Hypothalamus (tissue), 51 donors: ENCODE measurements around the gene TMED4.
A peak's percentile ranks its signal among the peaks of the same experiment; 100 is the strongest.
"Not testable (repeated sequence)": the region's sequence is repeated elsewhere in the genome, so short reads cannot be mapped to it uniquely, and the experiment has no call there.

Source experiments
- DNase-seq, 51 donors: peaks; one replicate each; lab custom pipeline; 2025; lab: John Stamatoyannopoulos, UW

Gene TMED4

GRCh38 chr7:44573464-44574286, 8.4 kb downstream of the TMED4 start, which contains the start of gene DDX56:
DDX56 (minus strand) TSS chr7:44573908; CDS start chr7:44573895, 13 bp downstream.
- peak; percentile 68 to 98 (median 90) for DNase-seq

GRCh38 chr7:44572771-44573170, 9.3 kb downstream of the TMED4 start:
- no peak for DNase-seq

GRCh38 chr7:44569959-44570358, 12.1 kb downstream of the TMED4 start:
- no peak for DNase-seq

- DNase-seq: no peak
Observed at GRCh38 chr7:44568771-44569560, 13.1 kb downstream of the TMED4 start.

GRCh38 chr7:44567884-44568283, 14.1 kb downstream of the TMED4 start:
- no peak for DNase-seq

GRCh38 chr7:44566680-44567079, 15.4 kb downstream of the TMED4 start:
- no peak for DNase-seq

GRCh38 chr7:44565795-44566559, 16.1 kb downstream of the TMED4 start:
- DNase-seq: peak in 1 of 51 donors; percentile 46

- DNase-seq: peak in 46 of 51 donors; percentile 5 to 76 (median 36)
Observed at GRCh38 chr7:44565097-44565794, 16.8 kb downstream of the TMED4 start.

GRCh38 chr7:44564606-44565005, 17.4 kb downstream of the TMED4 start:
- DNase-seq: no peak

- DNase-seq: no peak
Observed at GRCh38 chr7:44563171-44563679, 18.8 kb downstream of the TMED4 start.

- not testable (repeated sequence) for DNase-seq
Observed at GRCh38 chr7:44562622-44562962, 19.4 kb downstream of the TMED4 start.

GRCh38 chr7:44561962-44562621, 19.9 kb downstream of the TMED4 start:
- DNase-seq: no peak

- no peak for DNase-seq
Observed at GRCh38 chr7:44561481-44561880, 20.6 kb downstream of the TMED4 start.

- DNase-seq: no peak
Observed at GRCh38 chr7:44559485-44559884, 22.5 kb downstream of the TMED4 start.

- no peak for DNase-seq
Observed at GRCh38 chr7:44557485-44557884, 24.5 kb downstream of the TMED4 start.

- no peak for DNase-seq
Observed at GRCh38 chr7:44555350-44555749, 26.7 kb downstream of the TMED4 start.

GRCh38 chr7:44552473-44553005, 29.5 kb downstream of the TMED4 start:
- not testable (repeated sequence) for DNase-seq

GRCh38 chr7:44549457-44549856, 32.6 kb downstream of the TMED4 start:
- DNase-seq: no peak

- DNase-seq: no peak
Observed at GRCh38 chr7:44548893-44549292, 33.1 kb downstream of the TMED4 start.
